Subcutaneous adipose tissue (tissue), 4 donors: ENCODE measurements around the gene UTS2. TPM values are rescaled to one million over a fixed set of nuclear protein-coding genes. Genes with fewer than 3 reads are reported as not detected.

Experiments
- total RNA-seq, 4 donors: library from RNA; depleted of rRNA; stranded (reverse); fragments of >200 nt; gene quantifications; one replicate each; pipeline ENCODE4 v1.1.0, GENCODE V29; 2016
- TF ChIP-seq, protein P1 (sequence below): fragments of 450-650 bp; IDR thresholded peaks from one replicate; pipeline ENCODE4 v1.5.1; 2016; ENCODE audit warnings: low read depth, mild to moderate bottlenecking, control low read depth, antibody characterized with exemption, moderate library complexity

UTS2 gene
- total RNA-seq, 4 donors from 2014 or later: 0.34 to 3.1 TPM; not detected in 2

DNA sequence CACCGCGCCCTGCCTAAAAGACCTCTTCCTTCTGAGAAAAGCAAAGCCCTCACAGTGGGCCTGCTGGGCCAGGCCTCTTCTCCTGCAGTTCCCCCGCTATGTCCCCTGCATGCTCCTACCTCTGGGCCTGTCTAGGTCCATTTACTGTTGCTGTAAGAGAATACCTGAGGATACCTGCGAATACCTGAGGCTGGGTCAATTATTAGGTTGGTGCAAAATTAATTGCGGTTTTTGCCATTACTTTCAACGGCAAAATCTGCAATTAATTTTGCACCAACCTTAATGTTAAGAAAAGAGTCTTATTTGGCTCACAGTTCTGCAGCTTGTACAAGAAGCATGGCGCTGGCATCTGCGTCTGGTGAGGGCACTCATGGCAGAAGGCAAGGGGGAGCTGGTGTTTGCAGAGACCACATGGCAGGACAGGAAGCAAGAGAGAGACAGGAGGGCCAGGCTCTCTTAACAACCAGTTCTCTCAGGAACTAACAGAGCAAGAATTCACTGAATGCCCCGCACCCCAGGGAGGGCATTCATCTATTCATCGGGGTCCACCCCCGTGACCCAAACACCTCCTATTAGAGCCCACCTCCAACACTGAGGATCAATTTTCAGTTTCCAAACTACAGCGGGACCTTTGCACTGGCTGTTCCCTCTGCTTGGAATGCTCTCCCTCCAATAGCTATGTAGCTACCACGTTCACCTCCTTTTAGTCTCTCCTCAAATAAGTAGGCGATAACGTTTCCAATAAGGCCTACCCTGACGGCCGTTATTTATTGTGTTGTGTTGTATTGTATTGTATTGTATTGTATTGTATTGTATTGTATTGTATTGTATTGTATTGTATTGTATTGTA lies 9.6 kb upstream of the UTS2 start:
- TF ChIP-seq, protein P1, sequence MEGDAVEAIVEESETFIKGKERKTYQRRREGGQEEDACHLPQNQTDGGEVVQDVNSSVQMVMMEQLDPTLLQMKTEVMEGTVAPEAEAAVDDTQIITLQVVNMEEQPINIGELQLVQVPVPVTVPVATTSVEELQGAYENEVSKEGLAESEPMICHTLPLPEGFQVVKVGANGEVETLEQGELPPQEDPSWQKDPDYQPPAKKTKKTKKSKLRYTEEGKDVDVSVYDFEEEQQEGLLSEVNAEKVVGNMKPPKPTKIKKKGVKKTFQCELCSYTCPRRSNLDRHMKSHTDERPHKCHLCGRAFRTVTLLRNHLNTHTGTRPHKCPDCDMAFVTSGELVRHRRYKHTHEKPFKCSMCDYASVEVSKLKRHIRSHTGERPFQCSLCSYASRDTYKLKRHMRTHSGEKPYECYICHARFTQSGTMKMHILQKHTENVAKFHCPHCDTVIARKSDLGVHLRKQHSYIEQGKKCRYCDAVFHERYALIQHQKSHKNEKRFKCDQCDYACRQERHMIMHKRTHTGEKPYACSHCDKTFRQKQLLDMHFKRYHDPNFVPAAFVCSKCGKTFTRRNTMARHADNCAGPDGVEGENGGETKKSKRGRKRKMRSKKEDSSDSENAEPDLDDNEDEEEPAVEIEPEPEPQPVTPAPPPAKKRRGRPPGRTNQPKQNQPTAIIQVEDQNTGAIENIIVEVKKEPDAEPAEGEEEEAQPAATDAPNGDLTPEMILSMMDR: no peak

- TF ChIP-seq, protein P1: no peak
Observed at GRCh38 chr1:7861452-7861851, 8.6 kb upstream of the UTS2 start.

DNA sequence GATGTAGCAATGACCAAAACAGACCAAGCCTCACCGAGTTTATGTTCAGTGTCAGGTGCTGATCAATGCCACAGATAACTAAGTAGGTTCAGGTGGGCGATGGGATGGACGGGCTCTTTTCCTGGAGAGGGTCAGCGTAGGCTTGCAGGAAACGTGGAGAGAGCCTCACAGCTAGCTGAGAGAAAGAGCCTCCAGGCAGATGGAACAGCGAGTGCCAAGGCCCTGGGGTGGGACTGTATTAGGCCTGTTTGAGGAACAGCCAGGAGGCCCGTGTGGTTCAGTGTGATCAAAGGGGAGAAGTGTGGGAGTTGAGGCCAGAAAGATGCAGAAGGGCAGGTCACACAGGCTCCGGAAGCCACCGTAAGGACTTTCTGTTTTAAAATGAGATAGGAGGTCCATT lies 7.3 kb upstream of the UTS2 start:
- TF ChIP-seq, protein P1: no peak

DNA sequence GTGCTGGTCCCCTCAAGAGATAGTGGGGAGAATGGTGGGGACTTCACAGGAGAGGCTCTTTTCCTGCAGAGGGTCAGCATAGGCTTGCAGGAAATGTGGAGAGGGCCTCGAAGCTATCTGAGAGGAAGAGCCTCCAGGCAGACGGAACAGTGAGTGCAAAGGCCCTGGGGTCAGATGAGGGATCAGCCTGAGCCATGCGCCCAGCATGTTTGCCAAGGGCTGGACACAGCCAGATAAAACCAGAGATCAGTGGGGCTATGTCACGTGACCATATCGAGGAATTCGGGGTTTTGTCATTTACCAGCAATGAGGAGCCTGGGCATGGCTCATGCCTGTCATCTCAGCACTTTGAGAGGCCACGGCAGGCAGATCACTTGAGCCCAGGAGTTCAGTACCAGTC lies 6.5 kb upstream of the UTS2 start:
- TF ChIP-seq, protein P1: no peak

DNA sequence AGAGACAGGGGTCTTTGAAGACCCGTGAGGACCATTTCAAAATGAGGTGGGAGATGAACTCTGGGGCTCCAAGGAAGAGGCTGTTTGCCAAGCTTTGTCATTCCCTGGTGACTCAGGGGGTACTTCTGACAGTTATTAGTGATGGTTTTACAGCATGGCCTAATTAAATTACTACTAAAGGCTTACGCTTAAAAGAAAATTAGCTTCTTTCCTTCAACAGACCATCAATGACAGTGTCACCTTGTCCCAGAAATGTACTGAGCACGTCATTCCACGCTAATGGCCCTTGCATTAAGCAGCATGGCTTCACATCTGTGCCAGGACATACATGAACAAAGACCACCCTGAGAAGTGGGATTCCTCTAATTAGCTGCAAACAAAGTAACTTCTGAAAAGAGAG lies 5.1 kb upstream of the UTS2 start:
- TF ChIP-seq, protein P1: no peak

DNA sequence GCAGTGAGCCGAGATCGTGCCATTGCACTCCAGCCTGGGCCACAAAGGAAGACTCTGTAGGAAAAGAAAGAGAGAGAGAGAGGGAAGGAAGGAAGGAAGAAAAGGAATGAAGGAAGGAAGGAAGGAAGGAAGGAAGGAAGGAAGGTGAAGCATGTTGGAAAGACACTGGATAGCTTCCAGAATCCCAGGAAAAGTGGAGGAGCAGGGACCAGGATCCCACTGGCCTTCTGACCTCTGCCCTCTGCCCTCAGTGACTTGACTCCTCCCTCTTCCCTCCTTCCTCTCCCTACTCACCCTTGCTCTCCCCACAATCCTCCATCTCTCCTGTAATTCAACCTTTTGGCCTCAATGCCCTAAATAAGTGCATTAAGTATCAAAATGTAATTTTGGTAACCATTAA lies 4.1 kb upstream of the UTS2 start:
- TF ChIP-seq, protein P1: no peak

- TF ChIP-seq, protein P1: no peak
Observed at GRCh38 chr1:7856345-7856744, 3.5 kb upstream of the UTS2 start.
